HFF-Myc (cell line): ENCODE data around the gene DTNA.

ENCODE experiments used
- DNase-seq: peaks from one replicate; pipeline ENCODE4 v3.0.0-alpha.2; 2011; ENCODE audit warnings: low read depth; ENCODE audit errors: extremely low read depth
- H3K4me3 ChIP-seq: replicated peaks from 2 replicates; pipeline ENCODE4 v1.5.1; 2011; ENCODE audit warnings: low read depth, mild to moderate bottlenecking, control low read depth, low read length
- TF ChIP-seq, protein P1 (sequence below): IDR thresholded peaks from 2 replicates; pipeline ENCODE4 v1.5.1; 2012; ENCODE audit warnings: mild to moderate bottlenecking, low read depth, low read length, control low read depth; ENCODE audit errors: missing control alignments

Gene DTNA

GRCh38 chr18:34828093-34828492, 118.0 kb downstream of the DTNA start:
- H3K4me3 ChIP-seq, result no peak overlapping the region
- TF ChIP-seq, protein P1, sequence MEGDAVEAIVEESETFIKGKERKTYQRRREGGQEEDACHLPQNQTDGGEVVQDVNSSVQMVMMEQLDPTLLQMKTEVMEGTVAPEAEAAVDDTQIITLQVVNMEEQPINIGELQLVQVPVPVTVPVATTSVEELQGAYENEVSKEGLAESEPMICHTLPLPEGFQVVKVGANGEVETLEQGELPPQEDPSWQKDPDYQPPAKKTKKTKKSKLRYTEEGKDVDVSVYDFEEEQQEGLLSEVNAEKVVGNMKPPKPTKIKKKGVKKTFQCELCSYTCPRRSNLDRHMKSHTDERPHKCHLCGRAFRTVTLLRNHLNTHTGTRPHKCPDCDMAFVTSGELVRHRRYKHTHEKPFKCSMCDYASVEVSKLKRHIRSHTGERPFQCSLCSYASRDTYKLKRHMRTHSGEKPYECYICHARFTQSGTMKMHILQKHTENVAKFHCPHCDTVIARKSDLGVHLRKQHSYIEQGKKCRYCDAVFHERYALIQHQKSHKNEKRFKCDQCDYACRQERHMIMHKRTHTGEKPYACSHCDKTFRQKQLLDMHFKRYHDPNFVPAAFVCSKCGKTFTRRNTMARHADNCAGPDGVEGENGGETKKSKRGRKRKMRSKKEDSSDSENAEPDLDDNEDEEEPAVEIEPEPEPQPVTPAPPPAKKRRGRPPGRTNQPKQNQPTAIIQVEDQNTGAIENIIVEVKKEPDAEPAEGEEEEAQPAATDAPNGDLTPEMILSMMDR, result no peak
- DNase-seq, result no peak

- H3K4me3 ChIP-seq, result no peak overlapping the region
- TF ChIP-seq, protein P1, result no peak
- no peak for DNase-seq
Observed at GRCh38 chr18:34834897-34835296, 124.8 kb downstream of the DTNA start.

GRCh38 chr18:34835466-34835865, 125.4 kb downstream of the DTNA start:
- DNase-seq, result no peak
- TF ChIP-seq, protein P1, result no peak
- H3K4me3 ChIP-seq, result no peak overlapping the region

DNA sequence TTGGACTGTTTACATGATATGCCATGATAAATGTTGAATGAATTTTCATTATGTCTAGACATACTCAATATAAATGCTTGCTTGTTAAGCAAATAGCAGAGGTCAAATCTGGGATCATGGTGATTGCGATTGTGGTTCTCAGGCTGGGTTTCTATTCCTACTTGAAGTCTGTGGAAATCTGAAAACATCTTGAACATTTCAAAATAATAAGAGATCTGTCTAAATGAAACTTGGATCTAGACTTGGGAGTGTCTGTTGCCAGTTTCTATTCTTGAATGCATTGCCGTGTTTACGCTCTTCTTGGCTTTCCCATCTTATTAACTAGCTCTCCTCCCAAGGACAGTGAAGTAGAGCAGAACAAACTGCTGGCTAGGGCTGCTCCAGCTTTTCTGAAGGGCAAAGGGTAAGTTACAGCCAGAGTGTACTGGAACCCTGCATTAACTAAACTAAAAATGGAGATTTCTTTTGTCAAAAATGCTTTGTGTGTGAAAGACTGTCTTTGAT, 127.7 kb downstream of the DTNA start:
- DNase-seq, result no peak
- TF ChIP-seq, protein P1, result no peak
- H3K4me3 ChIP-seq, result no peak overlapping the region

DNA sequence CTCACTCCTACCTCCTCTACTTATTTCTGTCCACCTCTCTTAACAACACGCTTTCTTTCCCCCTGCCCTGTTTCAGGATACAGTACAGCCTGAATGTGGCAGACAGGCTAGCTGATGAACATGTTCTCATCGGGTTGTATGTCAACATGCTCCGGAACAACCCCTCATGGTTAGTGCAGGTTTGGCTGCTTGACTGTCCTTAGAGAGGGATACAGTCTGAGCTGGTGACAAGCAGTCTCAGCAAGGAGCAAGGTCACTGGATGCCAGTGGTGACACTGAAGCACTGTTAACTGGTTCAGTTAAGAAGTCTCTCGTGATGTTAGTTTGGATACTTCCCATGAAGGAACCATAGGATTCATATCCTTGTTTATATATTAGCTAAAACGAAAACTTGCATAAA, 128.6 kb downstream of the DTNA start:
- TF ChIP-seq, protein P1, result no peak
- DNase-seq, result no peak
- no peak overlapping the region for H3K4me3 ChIP-seq

DNA sequence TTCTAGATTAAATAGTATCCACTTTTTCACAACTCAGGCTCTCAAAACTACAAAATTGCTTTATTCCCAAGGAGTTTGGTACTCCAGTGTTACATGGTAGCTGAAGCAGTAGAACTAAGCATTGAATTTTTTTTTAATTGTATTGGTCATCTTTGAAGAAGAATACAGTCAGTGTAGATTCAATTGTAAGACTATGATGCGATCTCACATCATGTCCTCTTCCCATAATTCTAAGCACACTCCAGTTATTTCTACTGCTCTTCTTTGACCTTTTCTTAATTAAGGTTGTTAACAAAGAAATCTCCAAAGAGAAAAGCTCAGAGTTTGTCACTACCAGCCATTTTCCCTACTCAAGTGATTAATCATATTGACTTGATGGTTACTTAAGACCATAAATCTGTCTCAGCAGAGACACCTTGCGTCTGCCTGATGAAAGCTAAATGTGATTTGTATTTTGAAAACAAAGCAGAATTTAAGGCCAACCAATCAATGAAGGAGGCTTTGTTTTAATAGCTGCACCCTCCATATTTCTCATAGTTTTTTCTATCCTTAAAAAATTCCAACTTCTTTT, 130.2 kb downstream of the DTNA start:
- TF ChIP-seq, protein P1, result no peak
- DNase-seq, result no peak
- H3K4me3 ChIP-seq, result no peak overlapping the region

GRCh38 chr18:34841891-34842290, 131.8 kb downstream of the DTNA start:
- TF ChIP-seq, protein P1, result no peak
- H3K4me3 ChIP-seq, result no peak overlapping the region
- DNase-seq, result no peak
